ENCODE data around the gene ZXDA.
"Not testable (repeated sequence)": the region's sequence is repeated elsewhere in the genome, so short reads cannot be mapped to it uniquely, and the experiment has no call there.

ZXDA gene, protein sequence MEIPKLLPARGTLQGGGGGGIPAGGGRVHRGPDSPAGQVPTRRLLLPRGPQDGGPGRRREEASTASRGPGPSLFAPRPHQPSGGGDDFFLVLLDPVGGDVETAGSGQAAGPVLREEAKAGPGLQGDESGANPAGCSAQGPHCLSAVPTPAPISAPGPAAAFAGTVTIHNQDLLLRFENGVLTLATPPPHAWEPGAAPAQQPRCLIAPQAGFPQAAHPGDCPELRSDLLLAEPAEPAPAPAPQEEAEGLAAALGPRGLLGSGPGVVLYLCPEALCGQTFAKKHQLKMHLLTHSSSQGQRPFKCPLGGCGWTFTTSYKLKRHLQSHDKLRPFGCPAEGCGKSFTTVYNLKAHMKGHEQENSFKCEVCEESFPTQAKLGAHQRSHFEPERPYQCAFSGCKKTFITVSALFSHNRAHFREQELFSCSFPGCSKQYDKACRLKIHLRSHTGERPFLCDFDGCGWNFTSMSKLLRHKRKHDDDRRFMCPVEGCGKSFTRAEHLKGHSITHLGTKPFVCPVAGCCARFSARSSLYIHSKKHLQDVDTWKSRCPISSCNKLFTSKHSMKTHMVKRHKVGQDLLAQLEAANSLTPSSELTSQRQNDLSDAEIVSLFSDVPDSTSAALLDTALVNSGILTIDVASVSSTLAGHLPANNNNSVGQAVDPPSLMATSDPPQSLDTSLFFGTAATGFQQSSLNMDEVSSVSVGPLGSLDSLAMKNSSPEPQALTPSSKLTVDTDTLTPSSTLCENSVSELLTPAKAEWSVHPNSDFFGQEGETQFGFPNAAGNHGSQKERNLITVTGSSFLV

DNA sequence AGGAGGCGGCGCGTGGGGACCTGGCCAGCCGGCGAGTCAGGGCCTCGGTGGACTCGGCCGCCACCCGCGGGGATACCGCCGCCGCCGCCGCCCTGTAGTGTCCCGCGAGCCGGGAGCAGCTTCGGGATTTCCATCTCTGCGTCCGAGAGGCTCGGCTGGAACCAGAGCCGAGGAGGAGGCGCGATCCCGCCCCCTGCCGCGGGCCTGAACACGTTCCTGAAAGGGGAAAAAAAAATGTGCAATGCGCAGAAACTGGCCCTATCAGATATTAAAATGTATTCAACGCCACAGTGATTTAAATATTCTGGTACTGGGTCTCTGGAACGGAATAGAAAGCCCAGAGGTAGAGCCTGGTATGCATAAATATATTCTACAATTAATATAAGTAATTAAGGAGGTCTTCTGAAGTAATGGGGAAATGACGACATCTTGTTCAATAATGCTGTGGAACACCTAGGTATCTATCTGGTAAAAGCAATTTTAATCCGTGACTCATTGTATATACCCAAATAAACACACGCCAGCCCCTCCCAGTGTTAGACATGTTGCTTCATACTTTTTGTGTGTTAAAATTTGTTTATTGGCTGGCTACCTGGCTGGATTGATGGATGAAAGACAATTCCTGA, at the start of gene ZXDA:
TSS of gene ZXDA (minus strand) at position 172 of the 626 bp plus-strand sequence. CDS start at position 134, 38 bp downstream.
- DNase-seq = not testable (repeated sequence)

DNA sequence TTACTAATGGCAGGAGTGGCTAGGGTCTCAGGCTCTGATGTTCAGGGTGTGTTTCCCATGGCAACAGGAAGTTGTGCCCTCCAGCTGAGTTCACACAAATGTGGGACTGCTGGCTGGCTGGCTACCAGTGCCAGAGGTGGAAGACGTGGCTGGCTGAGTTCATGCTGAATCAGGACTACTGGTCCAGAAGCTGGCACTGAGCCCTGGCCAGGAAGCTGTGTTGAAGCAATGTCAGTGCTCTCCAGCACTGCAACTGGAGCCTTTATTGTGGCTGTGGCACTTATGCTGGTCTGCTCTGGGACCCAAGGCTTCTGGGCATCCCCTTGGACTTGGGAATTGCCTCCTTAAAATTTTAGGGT, 42.0 kb upstream of the ZXDA start:
- DNase-seq = no peak

DNA sequence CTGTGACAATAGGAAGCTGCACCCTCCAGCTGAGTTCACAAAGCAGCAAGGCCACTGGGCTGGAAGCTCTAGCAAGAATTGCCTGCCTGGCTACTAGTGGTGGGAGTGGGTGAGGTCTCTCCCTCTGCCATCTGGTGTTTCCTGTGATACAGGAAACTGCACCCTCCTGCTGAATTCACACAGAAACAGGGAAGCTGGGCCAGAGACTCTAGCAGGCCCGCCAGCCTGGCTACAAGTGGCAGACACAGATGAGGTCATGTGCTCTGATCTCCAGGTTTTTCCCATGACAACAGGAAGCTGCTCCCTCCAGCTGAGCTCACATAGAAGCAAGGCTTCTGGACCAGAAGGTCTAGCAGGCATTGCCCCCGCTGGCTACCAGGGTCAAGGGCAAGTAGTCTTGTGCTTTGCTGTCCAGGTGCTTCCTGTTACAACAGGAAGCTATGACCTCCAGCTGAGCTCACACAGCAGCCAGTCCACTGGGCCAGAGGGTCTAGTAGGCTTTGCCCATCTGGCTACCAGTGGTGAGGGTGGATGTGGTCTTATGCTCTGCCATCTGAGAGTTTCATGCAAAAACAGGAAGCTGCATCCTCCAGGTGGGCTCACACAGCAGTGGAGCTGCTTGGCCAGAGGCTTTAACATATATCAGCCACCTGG, 41.5 kb upstream of the ZXDA start:
- no peak for DNase-seq

DNA sequence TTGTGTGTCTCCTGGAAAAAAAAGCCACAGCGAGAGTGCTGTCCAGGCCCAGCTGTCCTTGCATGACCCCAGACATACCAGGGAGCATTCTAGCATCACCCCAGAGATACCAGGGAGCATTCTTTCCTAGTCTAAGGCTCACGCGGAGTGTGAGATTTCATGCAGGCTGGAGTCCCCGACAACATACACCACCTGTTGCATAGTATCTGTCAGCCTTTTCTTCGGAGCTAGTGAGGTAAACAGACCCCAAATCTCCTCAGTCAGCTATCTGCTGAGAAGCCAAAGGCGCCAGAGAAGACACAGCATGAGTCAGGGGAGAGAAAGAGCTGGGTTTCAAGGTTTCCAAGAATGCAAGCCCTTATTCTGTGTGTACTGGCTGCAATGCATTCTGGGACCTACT, 23.1 kb upstream of the ZXDA start:
- no peak for DNase-seq

DNA sequence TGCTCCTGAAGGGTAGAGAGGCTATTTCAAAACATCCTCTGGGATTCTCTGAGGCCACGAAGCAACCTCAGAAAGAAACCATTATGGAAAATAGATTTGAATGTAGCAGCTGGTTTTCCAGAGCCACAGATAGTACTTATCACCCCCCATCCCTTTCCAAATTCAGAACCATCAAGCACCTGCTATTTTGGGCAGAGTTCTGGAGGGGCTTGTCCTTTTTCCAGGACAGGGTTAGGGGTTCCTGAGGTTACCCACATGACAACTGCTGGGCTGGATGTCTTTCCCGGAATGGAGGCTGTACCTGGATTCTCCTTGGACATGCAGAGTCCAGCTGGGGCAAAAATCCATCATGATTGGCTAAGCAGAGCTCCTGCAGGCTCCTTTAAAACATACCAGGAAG, 22.0 kb upstream of the ZXDA start:
- DNase-seq = no peak

DNA sequence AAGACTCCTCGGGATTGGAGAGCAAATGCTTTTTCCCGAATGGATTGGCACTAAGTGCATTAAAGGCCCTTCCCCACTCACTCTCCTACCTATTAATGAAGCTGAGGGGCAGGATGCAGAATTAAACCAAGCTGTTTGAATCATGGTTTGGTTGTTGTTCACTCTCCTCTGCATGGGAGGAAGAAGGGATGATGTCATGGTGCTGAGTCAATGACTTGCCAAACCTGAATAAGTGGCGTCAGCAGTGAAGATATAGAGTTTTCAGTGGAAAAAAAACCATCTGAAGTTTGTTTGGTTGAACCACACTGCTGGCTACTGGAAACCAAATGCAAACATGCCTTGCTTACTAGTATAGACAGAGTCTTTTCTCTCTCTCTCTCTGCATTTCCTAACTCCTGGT, 19.8 kb upstream of the ZXDA start:
- DNase-seq = no peak

DNA sequence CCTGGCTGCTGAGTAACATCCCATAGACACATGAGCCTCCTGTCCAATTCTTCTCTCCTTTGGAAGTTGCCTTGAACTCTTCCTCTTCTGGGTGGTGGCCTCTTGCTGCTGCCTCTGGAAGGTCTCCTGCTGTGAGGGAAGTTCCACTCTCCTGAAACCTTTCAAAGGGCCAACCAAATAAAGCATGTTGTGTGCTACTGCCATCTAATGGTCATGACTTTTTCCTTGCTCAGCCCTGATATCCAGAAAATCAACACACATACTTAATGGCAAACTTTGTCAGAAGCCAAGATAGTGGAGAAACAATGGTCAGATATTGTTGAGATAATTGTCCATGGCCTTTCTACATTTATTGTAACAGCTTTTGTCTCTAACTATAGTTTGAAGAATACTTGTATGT, 19.1 kb upstream of the ZXDA start:
- DNase-seq = peak in 1 of 56 donors; percentile 6

DNA sequence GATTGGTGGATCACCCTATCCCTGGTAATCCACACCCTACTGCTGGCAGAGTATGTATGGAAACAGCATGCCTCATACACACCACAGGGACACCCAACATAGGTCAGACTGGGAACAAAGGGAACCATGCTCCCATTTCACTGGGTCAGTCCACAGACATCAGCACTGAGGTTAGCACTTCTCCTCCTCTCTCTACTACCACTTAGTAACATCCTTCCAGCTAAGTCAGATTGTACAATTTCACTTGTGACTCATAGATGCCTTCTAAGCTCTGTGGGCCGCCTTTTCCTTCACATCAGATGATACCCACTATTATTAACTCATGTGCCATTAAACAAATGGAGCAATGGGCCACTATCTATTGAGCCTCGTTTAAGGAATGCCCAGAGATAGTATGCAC, 15.5 kb upstream of the ZXDA start:
- DNase-seq = no peak

DNA sequence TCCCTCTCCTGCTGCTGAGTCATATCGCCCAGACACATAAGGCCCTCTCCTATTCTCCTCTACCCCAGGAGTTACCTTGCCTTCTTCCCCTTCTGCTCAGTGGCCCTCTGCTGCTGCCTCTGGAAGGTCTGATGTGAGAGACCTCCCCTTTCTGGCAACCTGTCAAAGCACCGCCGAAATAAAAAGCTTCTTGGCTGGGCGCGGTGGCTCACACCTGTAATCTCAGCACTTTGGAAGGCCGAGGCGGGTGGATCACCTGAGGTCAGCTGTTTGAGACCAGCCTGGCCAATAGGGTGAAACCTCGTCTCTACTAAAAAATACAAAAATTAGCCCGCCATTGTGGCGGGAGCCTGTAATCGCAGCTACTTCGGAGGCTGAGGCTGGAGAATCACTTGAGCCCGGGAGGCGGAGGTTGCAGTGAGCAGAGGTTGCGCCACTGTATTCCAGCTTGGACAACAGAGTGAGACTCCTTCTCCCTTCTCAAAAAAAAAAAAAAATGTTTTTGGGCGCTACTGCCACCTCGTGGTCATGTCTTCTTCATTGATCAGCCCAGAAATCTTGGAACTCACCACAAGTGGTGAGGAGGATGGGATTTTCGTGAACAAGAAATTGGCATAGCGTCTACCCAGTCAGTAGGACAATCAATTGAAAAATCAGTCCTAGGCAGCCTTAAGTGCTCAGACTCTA, 8.6 kb upstream of the ZXDA start:
- DNase-seq = peak in 5 of 56 donors; percentile 3 to 26 (median 14)

DNA sequence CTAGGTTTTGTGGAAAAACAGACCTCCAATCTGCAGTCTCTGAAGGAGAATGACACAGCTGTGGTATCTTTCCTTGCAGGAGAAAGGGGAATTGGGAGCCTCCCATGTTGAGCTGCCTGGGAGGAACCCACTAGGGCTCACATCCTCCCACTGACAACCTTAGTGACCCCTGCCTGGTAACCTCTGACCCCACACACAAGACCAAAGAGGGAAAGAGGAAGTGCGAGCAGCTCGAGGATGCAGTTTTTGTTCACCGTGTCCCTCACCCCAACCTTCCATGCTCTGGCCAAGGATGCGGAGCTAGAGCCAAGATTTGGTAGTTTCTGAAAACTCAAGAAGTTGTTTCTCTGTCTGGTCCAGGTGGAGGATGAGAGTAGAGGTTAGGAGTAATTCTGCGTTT, 5.4 kb upstream of the ZXDA start:
- no peak for DNase-seq

DNA sequence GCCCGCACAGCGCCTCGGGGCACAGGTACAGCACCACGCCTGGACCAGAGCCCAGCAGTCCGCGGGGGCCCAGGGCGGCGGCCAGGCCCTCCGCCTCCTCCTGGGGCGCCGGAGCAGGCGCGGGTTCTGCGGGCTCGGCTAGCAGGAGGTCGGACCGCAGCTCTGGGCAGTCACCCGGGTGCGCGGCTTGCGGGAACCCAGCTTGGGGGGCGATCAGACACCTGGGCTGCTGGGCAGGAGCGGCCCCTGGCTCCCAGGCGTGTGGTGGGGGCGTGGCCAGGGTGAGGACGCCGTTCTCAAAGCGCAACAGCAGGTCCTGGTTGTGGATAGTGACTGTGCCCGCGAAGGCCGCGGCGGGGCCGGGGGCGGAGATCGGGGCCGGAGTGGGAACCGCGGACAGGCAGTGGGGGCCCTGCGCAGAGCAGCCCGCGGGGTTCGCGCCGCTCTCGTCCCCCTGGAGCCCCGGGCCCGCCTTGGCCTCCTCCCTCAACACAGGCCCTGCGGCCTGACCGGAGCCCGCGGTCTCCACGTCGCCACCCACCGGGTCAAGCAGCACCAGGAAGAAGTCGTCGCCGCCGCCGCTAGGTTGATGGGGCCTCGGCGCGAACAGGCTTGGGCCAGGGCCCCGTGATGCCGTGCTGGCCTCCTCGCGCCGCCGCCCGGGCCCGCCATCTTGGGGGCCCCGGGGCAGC, 517 bp downstream of the ZXDA start:
- peak in 16 of 56 donors; percentile 0 to 49 (median 14) for DNase-seq

DNA sequence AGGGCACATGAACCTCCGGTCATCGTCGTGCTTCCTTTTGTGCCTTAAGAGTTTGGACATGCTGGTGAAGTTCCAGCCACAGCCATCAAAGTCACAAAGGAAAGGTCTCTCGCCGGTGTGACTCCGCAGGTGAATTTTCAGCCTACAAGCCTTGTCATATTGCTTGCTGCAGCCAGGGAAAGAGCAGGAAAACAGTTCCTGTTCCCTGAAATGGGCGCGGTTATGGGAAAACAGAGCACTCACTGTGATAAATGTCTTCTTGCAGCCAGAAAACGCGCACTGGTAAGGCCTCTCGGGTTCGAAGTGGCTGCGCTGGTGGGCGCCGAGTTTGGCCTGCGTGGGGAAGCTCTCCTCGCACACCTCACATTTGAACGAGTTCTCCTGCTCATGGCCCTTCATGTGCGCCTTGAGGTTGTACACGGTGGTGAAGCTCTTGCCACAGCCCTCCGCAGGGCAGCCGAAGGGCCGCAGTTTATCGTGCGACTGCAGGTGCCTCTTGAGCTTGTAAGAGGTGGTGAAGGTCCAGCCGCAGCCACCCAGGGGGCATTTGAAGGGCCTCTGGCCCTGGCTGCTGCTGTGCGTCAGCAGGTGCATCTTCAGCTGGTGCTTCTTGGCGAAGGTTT, 1.2 kb downstream of the ZXDA start:
- peak in 2 of 56 donors; percentile 3 to 4 for DNase-seq

DNA sequence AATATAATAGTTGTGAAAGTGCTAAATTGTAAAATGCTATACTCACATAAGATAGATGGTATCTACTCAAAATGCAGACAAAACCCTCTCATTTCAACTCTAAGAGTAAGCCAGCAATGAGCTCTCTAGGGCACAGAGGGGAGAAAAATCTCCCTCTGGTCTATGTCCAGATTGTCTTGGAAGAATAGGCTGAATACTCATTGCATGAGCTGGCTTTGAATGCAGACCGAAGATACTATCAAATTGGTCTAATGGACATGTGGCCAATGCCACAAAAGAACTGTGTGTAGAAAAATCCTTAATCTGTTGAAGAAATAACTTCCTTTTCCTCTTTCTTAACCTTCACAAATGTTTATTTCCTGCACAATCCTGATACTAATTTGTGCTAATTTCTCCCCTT, 3.5 kb downstream of the ZXDA start:
- DNase-seq = no peak

DNA sequence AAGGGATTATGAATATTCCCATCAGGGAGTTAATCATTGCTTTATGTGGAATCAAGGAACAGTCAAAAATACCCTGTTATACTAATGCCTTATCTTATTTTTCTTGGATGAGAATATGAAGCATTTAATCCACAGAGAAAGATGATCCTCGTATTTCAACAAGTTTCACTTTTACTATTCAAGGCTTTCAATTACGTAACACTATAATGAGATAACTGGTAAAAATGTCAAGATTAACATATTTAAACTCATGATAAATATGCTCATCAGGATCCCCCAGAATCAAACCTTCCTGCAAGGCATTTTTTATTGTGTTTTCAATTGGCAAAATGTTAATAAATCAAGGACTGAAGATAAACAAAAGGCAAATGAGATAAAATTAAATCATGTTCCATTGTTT, 5.1 kb downstream of the ZXDA start:
- DNase-seq = no peak

DNA sequence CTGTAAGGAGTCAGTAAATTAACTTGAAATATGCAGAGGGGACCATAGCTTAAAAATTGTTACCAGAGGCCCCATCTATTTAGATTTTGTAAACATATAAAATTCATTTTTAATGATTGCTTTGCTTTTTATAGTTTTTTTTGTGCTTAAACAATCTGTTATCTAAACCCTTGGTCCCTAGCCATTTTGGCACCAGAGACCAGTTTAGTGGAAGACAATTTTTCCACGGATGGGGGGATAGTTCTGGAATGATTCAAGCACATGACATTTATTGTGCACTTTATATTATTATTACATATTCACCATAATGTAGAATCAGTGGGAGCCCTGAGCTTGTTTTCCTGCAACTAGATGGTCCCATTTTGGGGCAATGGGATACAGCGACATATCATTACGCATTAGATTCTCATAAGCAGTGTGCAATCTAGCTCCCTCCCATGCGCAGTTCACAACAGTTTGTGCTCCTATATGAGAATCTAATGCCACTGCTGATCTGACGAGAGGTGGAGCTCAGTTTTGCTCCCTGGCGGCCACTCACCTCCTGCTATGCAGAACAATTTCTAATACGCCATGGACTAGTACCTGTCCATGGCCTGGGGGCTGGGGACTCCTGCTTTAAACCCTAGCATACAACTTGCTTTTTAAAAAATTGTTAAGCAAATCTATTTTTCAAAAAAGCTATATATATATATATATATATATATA, 5.9 kb downstream of the ZXDA start:
- no peak for DNase-seq

DNA sequence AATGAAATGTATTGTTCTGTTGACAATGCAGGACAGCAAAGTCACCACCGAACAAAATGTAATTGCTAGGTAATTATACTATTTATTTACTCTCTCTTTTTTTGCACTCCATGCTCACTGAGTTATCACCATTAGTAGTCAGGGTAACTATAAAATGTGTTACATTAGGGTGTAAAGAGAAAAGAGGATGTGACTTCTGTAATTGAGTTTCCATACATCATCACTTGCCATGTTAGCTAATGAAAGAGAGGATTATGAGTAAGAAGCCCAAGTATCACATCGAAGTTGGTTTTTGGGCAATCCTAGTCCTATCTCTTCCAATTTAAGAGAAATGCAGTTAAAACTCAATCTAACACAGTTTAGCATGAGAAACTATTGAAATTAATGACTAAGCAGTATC, 7.6 kb downstream of the ZXDA start:
- no peak for DNase-seq

DNA sequence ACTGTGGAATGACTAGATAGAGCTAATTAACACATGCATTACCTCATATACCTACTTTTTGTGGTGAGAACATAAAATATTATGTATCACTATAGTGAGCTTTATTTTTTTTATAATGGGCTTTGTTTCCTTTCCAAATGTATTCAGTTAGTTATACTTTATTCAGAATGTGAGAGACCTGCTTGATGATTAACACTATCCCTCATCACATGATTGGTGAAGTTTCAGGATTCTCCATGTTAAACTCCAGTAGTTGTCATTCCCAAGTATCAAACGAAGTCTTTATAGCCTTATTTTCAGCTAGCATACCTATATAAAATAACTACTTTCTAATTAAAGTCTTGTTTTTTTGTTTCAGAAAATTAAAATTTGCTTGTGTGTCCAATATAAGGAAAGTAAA, 8.8 kb downstream of the ZXDA start:
- no peak for DNase-seq

DNA sequence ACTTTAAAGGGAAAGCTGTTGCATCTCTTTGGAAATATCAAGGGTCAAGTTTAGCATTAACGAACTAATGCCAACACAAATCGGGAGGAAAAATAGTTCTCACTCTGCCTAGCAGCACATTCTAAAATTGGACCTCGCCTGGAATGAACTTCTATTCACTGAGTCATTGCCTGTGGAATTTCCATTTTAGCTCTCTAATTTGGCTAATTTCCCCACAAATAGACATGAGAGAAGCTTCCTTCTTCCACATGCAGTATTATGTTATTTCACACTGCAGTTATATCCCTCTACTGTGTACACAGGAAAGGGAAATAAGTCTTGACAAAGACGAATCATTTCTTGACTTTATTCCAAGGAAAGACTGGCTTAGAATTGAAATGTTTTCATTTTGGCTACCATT, 9.3 kb downstream of the ZXDA start:
- DNase-seq = no peak

DNA sequence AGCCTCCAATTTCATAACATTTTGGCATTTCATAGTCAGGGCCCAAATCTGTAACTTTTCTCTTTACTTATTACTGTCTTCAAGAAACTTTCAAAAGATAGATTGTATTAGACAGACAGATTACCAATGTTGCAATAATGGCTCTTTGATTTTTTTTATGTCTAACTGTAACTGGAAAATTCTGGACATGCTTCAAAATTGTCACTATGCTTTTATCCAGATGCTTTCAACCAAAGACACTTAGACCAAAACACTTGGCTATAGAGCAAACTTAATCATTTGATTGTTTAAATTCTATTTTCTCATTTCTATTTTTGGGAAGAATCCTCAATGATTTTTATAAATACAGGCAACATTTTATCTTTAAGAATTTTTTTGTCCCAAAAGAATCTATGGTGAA, 10.4 kb downstream of the ZXDA start:
- no peak for DNase-seq

All from amygdala (tissue), 56 donors.